Chondrocyte (in vitro differentiated cells): Measurements from ENCODE around the gene NAV2. TPM values are rescaled to one million over a fixed set of nuclear protein-coding genes. Genes with fewer than 3 reads are reported as not detected.
A peak's percentile ranks its signal among the peaks of the same experiment; 100 is the strongest.

Source experiments
- DNase-seq: peaks from one replicate; pipeline ENCODE4 v3.0.0; 2021; ENCODE audit warnings: mixed read lengths, low spot score
- H3K27ac Mint-ChIP-seq: one replicate; pipeline ENCODE4 v1.8.0; 2021; ENCODE audit warnings: mild to moderate bottlenecking, moderate library complexity, mixed read lengths; ENCODE audit not compliant: unreplicated experiment
- H3K27me3 Mint-ChIP-seq: 2 replicates; pipeline ENCODE4 v1.8.0; 2021; ENCODE audit warnings: low read depth, mixed read lengths
- H3K36me3 Mint-ChIP-seq: 2 replicates; pipeline ENCODE4 v1.8.0; 2021; ENCODE audit warnings: low read depth, mixed read lengths
- H3K4me1 Mint-ChIP-seq: 2 replicates; pipeline ENCODE4 v1.8.0; 2021; ENCODE audit warnings: low read depth, mild to moderate bottlenecking, mixed read lengths
- H3K4me3 Mint-ChIP-seq: one replicate; pipeline ENCODE4 v1.8.0; 2021; ENCODE audit warnings: mild to moderate bottlenecking, moderate library complexity, mixed read lengths; ENCODE audit not compliant: unreplicated experiment
- H3K9me3 Mint-ChIP-seq: 2 replicates; pipeline ENCODE4 v1.8.0; 2021; ENCODE audit warnings: low read depth, mixed read lengths
- CTCF ChIP-seq: fragments of 200-600 bp; sonication (generic); IDR thresholded peaks from 2 replicates; pipeline ENCODE4 v1.5.0; 2021; ENCODE audit warnings: antibody characterized with exemption, mild to moderate bottlenecking, moderate library complexity
- total RNA-seq: library from RNA; stranded (reverse); gene quantifications from 3 replicates; pipeline ENCODE4 v1.2.1, GENCODE V29; 2021

Gene NAV2
- total RNA-seq, 1 donor from 2014 or later = 87.0 TPM

- H3K4me3 Mint-ChIP-seq = no peak overlapping the region
- peaks cover 7% of the 10 kb centered on the region for H3K36me3 Mint-ChIP-seq
- DNase-seq = no peak
- no peaks in the 10 kb centered on the region for H3K27me3 Mint-ChIP-seq
- TF ChIP-seq CTCF = no peak
- H3K27ac Mint-ChIP-seq = no peak overlapping the region
- H3K4me1 Mint-ChIP-seq = peaks cover 40% of the 10 kb centered on the region
- H3K9me3 Mint-ChIP-seq = no peaks in the 10 kb centered on the region
Observed at GRCh38 chr11:19974886-19975285, 262.2 kb downstream of the NAV2 start.

- no peak for TF ChIP-seq CTCF
- H3K36me3 Mint-ChIP-seq = peaks cover 7% of the 10 kb centered on the region
- H3K9me3 Mint-ChIP-seq = no peaks in the 10 kb centered on the region
- no peak overlapping the region for H3K4me3 Mint-ChIP-seq
- no peaks in the 10 kb centered on the region for H3K27me3 Mint-ChIP-seq
- no peak for DNase-seq
- H3K27ac Mint-ChIP-seq = no peak overlapping the region
- peaks cover 47% of the 10 kb centered on the region for H3K4me1 Mint-ChIP-seq
Observed at GRCh38 chr11:19975414-19975990, 262.9 kb downstream of the NAV2 start.

GRCh38 chr11:19976281-19976941, 263.8 kb downstream of the NAV2 start:
- Mint-ChIP-seq H3K4me3 (no peak overlapping the region), H3K27me3 (no peaks in the 10 kb centered on the region), H3K4me1 (peaks cover 56% of the 10 kb centered on the region), H3K9me3 (no peaks in the 10 kb centered on the region), H3K27ac (peak overlapping the region; percentile 39), H3K36me3 (peaks cover 7% of the 10 kb centered on the region)
- no peak for TF ChIP-seq CTCF
- no peak for DNase-seq

- Mint-ChIP-seq H3K27me3 (no peaks in the 10 kb centered on the region), H3K36me3 (peaks cover 5% of the 10 kb centered on the region), H3K9me3 (no peaks in the 10 kb centered on the region), H3K4me3 (no peak overlapping the region), H3K4me1 (peaks cover 65% of the 10 kb centered on the region), H3K27ac (peak overlapping the region; percentile 99)
- DNase-seq = no peak
- no peak for TF ChIP-seq CTCF
Observed at GRCh38 chr11:19977941-19978340, 265.3 kb downstream of the NAV2 start.

- peaks cover 5% of the 10 kb centered on the region for H3K36me3 Mint-ChIP-seq
- no peaks in the 10 kb centered on the region for H3K9me3 Mint-ChIP-seq
- H3K27ac Mint-ChIP-seq = peak overlapping the region; percentile 99
- TF ChIP-seq CTCF = no peak
- H3K4me3 Mint-ChIP-seq = peak overlapping the region; percentile 14
- peaks cover 68% of the 10 kb centered on the region for H3K4me1 Mint-ChIP-seq
- no peak for DNase-seq
- no peaks in the 10 kb centered on the region for H3K27me3 Mint-ChIP-seq
Observed at GRCh38 chr11:19978668-19979518, 266.3 kb downstream of the NAV2 start.
